ENCODE data around the gene CGNL1.

CGNL1 gene

GRCh38 chr15:57405133-57405532 is 28.8 kb downstream of the CGNL1 start:
- Histone ChIP-seq H2AFZ (ENCODE audit: low read depth) (no peak overlapping the region), H3K27me3 (ENCODE audit: insufficient read depth, low read depth) (no peaks in the 10 kb centered on the region), H3K4me1 (ENCODE audit: low read depth, poor library complexity, severe bottlenecking) (no peaks in the 10 kb centered on the region), H3K27ac (no peak overlapping the region), H3K79me2 (ENCODE audit: insufficient read depth, low read depth) (no peaks in the 10 kb centered on the region), H3K9ac (no peak overlapping the region), H3K4me3 (IDR thresholded peaks at IDR 0.05; ENCODE audit: insufficient read depth, low read depth, low read length) (no peak overlapping the region), H3K36me3 (ENCODE audit: insufficient read depth) (no peaks in the 10 kb centered on the region), H3K4me2 (no peak overlapping the region), H4K20me1 (ENCODE audit: insufficient read depth) (no peaks in the 10 kb centered on the region)
- TF ChIP-seq, protein P1, sequence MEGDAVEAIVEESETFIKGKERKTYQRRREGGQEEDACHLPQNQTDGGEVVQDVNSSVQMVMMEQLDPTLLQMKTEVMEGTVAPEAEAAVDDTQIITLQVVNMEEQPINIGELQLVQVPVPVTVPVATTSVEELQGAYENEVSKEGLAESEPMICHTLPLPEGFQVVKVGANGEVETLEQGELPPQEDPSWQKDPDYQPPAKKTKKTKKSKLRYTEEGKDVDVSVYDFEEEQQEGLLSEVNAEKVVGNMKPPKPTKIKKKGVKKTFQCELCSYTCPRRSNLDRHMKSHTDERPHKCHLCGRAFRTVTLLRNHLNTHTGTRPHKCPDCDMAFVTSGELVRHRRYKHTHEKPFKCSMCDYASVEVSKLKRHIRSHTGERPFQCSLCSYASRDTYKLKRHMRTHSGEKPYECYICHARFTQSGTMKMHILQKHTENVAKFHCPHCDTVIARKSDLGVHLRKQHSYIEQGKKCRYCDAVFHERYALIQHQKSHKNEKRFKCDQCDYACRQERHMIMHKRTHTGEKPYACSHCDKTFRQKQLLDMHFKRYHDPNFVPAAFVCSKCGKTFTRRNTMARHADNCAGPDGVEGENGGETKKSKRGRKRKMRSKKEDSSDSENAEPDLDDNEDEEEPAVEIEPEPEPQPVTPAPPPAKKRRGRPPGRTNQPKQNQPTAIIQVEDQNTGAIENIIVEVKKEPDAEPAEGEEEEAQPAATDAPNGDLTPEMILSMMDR (conservative IDR thresholded peaks at IDR 0.05; ENCODE audit: low read depth, low read length): no peak

DNA sequence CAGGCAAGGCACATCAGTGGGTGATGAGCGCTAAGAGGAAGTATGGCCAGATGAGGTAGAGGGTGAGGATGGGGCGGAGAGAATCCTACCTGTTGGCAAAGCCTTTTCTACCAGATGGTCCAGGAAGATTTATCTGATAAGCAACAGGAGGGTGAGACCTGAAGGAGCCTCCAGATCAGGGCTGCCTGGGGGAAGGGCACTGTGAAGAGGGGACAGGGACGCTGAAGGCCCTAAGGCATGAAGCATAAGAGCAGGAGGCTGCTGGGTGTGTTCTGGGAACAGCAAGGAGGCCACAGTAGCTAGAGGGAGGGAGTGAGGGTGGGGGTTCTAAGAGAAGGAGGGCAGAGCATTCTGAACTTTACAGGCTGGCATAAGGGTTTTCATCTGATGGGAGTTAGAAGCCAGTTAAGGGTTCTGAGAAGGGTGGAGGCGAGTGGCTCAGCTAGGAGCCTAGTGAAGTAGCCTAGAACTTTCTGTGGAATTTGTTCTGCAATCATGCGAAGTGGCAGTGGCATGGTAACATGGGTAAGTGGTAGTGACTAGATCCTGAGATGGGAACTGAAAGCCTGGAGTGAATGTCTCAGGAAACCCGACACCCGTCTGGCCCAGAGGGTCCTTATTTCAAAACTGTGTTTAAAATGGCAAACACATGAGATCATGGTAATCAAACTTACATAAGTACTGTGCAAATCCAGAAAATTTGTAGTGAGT is 29.9 kb downstream of the CGNL1 start:
- Histone ChIP-seq H2AFZ (ENCODE audit: low read depth) (no peak overlapping the region), H4K20me1 (ENCODE audit: insufficient read depth) (no peaks in the 10 kb centered on the region), H3K79me2 (ENCODE audit: insufficient read depth, low read depth) (no peaks in the 10 kb centered on the region), H3K27ac (no peak overlapping the region), H3K4me3 (IDR thresholded peaks at IDR 0.05; ENCODE audit: insufficient read depth, low read depth, low read length) (no peak overlapping the region), H3K4me2 (no peak overlapping the region), H3K4me1 (ENCODE audit: low read depth, poor library complexity, severe bottlenecking) (no peaks in the 10 kb centered on the region), H3K36me3 (ENCODE audit: insufficient read depth) (no peaks in the 10 kb centered on the region), H3K27me3 (ENCODE audit: insufficient read depth, low read depth) (no peaks in the 10 kb centered on the region), H3K9ac (no peak overlapping the region)
- TF ChIP-seq, protein P1 (conservative IDR thresholded peaks at IDR 0.05; ENCODE audit: low read depth, low read length): no peak

DNA sequence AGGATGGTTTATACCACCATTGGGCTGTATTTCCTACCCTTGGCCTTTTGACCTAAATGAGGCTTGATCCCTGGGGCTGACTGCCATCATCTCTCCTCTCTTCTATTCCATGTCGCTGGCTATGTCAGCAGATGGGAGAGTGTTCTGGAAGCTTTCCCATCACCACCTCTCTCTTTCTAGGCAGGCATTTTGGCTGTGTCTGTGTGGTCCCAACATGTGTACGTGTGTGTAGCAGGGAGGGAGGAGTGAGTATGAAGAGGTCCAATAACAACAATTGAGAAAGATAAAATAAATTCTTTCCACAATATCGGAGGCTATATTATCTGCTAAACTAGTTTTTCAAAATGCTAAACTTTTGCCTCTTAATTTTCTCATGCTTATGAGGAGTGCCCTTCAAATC is 34.1 kb downstream of the CGNL1 start:
- no peaks in the 10 kb centered on the region for H3K79me2 ChIP-seq (ENCODE audit: insufficient read depth, low read depth)
- H3K9ac ChIP-seq: no peak overlapping the region
- TF ChIP-seq, protein P1 (conservative IDR thresholded peaks at IDR 0.05; ENCODE audit: low read depth, low read length): no peak
- no peaks in the 10 kb centered on the region for H3K27me3 ChIP-seq (ENCODE audit: insufficient read depth, low read depth)
- H3K27ac ChIP-seq: no peak overlapping the region
- H3K4me3 ChIP-seq (IDR thresholded peaks at IDR 0.05; ENCODE audit: insufficient read depth, low read depth, low read length): no peak overlapping the region
- H3K4me2 ChIP-seq: no peak overlapping the region
- H3K36me3 ChIP-seq (ENCODE audit: insufficient read depth): no peaks in the 10 kb centered on the region
- H3K4me1 ChIP-seq (ENCODE audit: low read depth, poor library complexity, severe bottlenecking): no peaks in the 10 kb centered on the region
- H4K20me1 ChIP-seq (ENCODE audit: insufficient read depth): no peaks in the 10 kb centered on the region
- H2AFZ ChIP-seq (ENCODE audit: low read depth): no peak overlapping the region

DNA sequence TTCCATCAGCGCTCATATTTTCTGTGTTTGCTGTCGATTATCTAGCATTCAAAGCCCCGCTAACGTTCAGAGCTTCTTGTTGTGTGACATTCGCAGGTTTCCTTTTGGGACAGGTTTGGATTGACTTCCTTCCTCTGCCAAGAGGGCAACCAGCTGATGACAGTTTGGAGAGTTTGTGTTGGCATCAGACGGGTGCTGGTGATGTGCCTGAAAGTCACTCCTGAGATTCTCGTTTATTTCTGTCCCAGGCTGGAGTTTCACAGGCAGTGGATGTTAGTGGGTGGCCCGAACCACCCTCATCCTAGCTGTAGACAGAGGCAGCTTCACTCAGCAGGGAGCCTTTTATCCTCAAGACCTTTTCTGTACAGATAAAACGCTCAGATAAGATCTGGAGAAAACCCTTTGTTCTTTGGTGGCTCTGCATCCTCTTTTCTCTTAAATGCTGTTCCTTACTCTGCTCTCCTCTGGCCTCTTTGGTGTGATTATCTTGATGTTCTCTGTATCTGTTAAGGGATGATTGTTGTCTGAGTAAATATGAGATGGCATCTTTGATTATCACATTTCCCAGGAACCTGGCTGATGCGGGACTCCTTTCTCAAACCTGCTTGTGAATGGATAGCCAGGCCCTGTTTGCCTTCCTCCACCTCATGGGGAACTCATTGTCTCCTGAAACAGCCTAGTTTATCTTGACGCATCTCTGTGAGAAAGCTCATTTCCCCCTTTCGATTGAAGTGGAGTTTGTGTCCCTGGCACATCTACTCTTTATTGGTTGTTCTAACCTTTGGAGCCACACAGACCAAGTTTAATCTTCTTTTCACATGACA is 35.9 kb downstream of the CGNL1 start:
- H3K79me2 ChIP-seq (ENCODE audit: insufficient read depth, low read depth): no peaks in the 10 kb centered on the region
- no peaks in the 10 kb centered on the region for H4K20me1 ChIP-seq (ENCODE audit: insufficient read depth)
- H3K36me3 ChIP-seq (ENCODE audit: insufficient read depth): no peaks in the 10 kb centered on the region
- H3K4me3 ChIP-seq (IDR thresholded peaks at IDR 0.05; ENCODE audit: insufficient read depth, low read depth, low read length): no peak overlapping the region
- no peak overlapping the region for H3K9ac ChIP-seq
- H3K4me2 ChIP-seq: no peak overlapping the region
- no peaks in the 10 kb centered on the region for H3K4me1 ChIP-seq (ENCODE audit: low read depth, poor library complexity, severe bottlenecking)
- TF ChIP-seq, protein P1 (conservative IDR thresholded peaks at IDR 0.05; ENCODE audit: low read depth, low read length): no peak
- H2AFZ ChIP-seq (ENCODE audit: low read depth): no peak overlapping the region
- no peaks in the 10 kb centered on the region for H3K27me3 ChIP-seq (ENCODE audit: insufficient read depth, low read depth)
- no peak overlapping the region for H3K27ac ChIP-seq

All from KMS-11 (cell line).